PC-3 (cell line): Measurements from ENCODE around the gene TMEM87B. TPM values are rescaled to one million over a fixed set of nuclear protein-coding genes. Genes with fewer than 3 reads are reported as not detected.

ENCODE experiments used
- ATAC-seq: fragments of 200-7000 bp; cut with Tn5 transposase; 2 replicates; pipeline ENCODE4 v1.9.1; 2020; ENCODE audit warnings: mild to moderate bottlenecking, moderate library complexity
- BruUV-seq: library from RNA; stranded (reverse); fragments of 400-500 nt; replicated peaks from 2 replicates; lab custom pipeline; 2021; lab: Mats Ljungman, UMichigan
- CTCF ChIA-PET: fragments of 300-600 bp; sonication (Branson Sonifier 250); formaldehyde crosslinking; loops from one replicate; lab custom pipeline; 2022; ENCODE audit warnings: antibody characterized with exemption; lab: Charles Lee
- POLR2A ChIA-PET: fragments of 300-600 bp; sonication (Branson Sonifier 250); formaldehyde crosslinking; loops from one replicate; lab custom pipeline; 2022; ENCODE audit warnings: antibody characterized with exemption; ENCODE audit not compliant: unreplicated experiment; lab: Charles Lee
- DNase-seq: peaks from one replicate; pipeline ENCODE4 v3.0.0-alpha.2; 2015
- H2AFZ ChIP-seq: fragments of 300-600 bp; sonication (generic); 2 replicates; pipeline ENCODE4 v1.6.0; 2016; ENCODE audit warnings: antibody characterized with exemption, low read length
- H3F3A ChIP-seq: fragments of 300-600 bp; sonication (generic); one replicate; pipeline ENCODE4 v1.6.0; 2017; ENCODE audit warnings: antibody characterized with exemption, low read length, control low read depth, mild to moderate bottlenecking; ENCODE audit not compliant: unreplicated experiment
- H3K27ac ChIP-seq: fragments of 300-600 bp; sonication (generic); 2 replicates; pipeline ENCODE4 v1.5.1; 2016; ENCODE audit warnings: mild to moderate bottlenecking, low read length
- H3K27me3 ChIP-seq: fragments of 300-600 bp; sonication (generic); 2 replicates; pipeline ENCODE4 v1.6.1; 2016; ENCODE audit warnings: low read length, mixed read lengths
- H3K36me3 ChIP-seq: fragments of 300-600 bp; sonication (generic); 2 replicates; pipeline ENCODE4 v1.6.1; 2016; ENCODE audit warnings: low read depth, mixed run types, low read length, mixed read lengths
- H3K4me1 ChIP-seq: fragments of 300-600 bp; sonication (generic); 2 replicates; pipeline ENCODE4 v1.5.1; 2016; ENCODE audit warnings: low read length; ENCODE audit not compliant: insufficient read depth
- H3K4me2 ChIP-seq: fragments of 300-600 bp; sonication (generic); 2 replicates; pipeline ENCODE4 v1.6.0; 2016; ENCODE audit warnings: low read length
- H3K4me3 ChIP-seq: fragments of 300-600 bp; sonication (generic); 2 replicates; pipeline ENCODE4 v1.5.1; 2016; ENCODE audit warnings: mild to moderate bottlenecking, low read length, mixed read lengths
- H3K79me2 ChIP-seq: fragments of 300-600 bp; sonication (generic); 2 replicates; pipeline ENCODE4 v1.6.1; 2017; ENCODE audit warnings: low read length, mixed read lengths
- H3K9ac ChIP-seq: fragments of 300-600 bp; sonication (generic); 2 replicates; pipeline ENCODE4 v1.6.0; 2016; ENCODE audit warnings: mild to moderate bottlenecking, low read length
- H3K9me2 ChIP-seq: fragments of 300-600 bp; sonication (generic); replicated peaks from 2 replicates; pipeline ENCODE4 v1.6.1; 2016; ENCODE audit warnings: mixed run types, low read length, mixed read lengths
- H3K9me3 ChIP-seq: fragments of 300-600 bp; sonication (generic); 2 replicates; pipeline ENCODE4 v1.6.1; 2016; ENCODE audit warnings: low read length, mixed read lengths
- H4K20me1 ChIP-seq: fragments of 300-600 bp; sonication (generic); 2 replicates; pipeline ENCODE4 v1.6.1; 2016; ENCODE audit warnings: low read length, mixed read lengths
- EZH2 ChIP-seq: fragments of 300-600 bp; sonication (generic); IDR thresholded peaks from one replicate; pipeline ENCODE4 v1.6.1; 2017; ENCODE audit warnings: antibody characterized with exemption, mild to moderate bottlenecking, low read length; ENCODE audit not compliant: unreplicated experiment
- EZH2phosphoT487 ChIP-seq: fragments of 300-600 bp; sonication (generic); IDR thresholded peaks from 2 replicates; pipeline ENCODE4 v1.6.1; 2018; ENCODE audit warnings: mild to moderate bottlenecking, antibody characterized with exemption, low read length, borderline replicate concordance
- intact Hi-C: fragments of 100-400 bp; cut with micrococcal nuclease; formaldehyde crosslinking; loops from 2 replicates; pipeline ENCODE4 v1.9.0; 2023
- total RNA-seq: library from RNA; depleted of rRNA; stranded (reverse); fragments of >200 nt; gene quantifications from 2 replicates; pipeline ENCODE4 v1.2.3, GENCODE V29; 2014
- TF ChIP-seq, protein P1 (sequence below): fragments of 300-600 bp; sonication (generic); conservative IDR thresholded peaks from 2 replicates; pipeline ENCODE4 v1.5.1; 2017; ENCODE audit warnings: antibody characterized with exemption, low read depth, mild to moderate bottlenecking, low read length

Gene TMEM87B
- total RNA-seq, 1 experiment from 2014 or later, result 11.2 TPM

DNA sequence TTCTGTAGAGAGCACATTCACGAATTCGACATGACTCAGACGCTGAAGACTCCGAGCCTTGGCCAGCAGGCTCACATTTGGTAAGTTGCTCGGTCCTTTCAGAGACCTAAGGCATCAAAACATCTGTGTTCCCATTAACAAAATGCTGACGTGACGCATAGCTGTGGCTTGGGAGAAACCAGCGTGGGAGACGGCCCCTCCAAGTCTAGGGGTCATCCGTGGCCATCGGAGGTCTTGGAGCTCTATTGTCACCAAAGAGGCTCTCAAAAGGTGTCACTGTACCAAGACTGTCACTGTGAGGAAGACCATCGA lies 98.1 kb downstream of the TMEM87B start:
- BruUV-seq, result no TSS peak
- H3K9me3 ChIP-seq, result no peaks in the 10 kb centered on the region
- H3K9ac ChIP-seq, result no peak overlapping the region
- no peaks in the 10 kb centered on the region for H4K20me1 ChIP-seq
- POLR2A ChIA-PET, result no interaction called here
- no peaks in the 10 kb centered on the region for H3K27me3 ChIP-seq
- H3K4me1 ChIP-seq, result no peaks in the 10 kb centered on the region
- CTCF ChIA-PET, result no interaction called here
- no peak for ATAC-seq
- H3F3A ChIP-seq, result no peaks in the 10 kb centered on the region
- no peak overlapping the region for H3K27ac ChIP-seq
- no peaks in the 10 kb centered on the region for H3K79me2 ChIP-seq
- no peaks in the 10 kb centered on the region for H3K36me3 ChIP-seq
- no peak overlapping the region for H3K4me3 ChIP-seq
- intact Hi-C loops, result no loop called here
- H3K4me2 ChIP-seq, result no peak overlapping the region
- no peaks in the 10 kb centered on the region for H3K9me2 ChIP-seq
- no peak for TF ChIP-seq EZH2phosphoT487
- TF ChIP-seq, protein P1, sequence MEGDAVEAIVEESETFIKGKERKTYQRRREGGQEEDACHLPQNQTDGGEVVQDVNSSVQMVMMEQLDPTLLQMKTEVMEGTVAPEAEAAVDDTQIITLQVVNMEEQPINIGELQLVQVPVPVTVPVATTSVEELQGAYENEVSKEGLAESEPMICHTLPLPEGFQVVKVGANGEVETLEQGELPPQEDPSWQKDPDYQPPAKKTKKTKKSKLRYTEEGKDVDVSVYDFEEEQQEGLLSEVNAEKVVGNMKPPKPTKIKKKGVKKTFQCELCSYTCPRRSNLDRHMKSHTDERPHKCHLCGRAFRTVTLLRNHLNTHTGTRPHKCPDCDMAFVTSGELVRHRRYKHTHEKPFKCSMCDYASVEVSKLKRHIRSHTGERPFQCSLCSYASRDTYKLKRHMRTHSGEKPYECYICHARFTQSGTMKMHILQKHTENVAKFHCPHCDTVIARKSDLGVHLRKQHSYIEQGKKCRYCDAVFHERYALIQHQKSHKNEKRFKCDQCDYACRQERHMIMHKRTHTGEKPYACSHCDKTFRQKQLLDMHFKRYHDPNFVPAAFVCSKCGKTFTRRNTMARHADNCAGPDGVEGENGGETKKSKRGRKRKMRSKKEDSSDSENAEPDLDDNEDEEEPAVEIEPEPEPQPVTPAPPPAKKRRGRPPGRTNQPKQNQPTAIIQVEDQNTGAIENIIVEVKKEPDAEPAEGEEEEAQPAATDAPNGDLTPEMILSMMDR, result no peak
- no peak for TF ChIP-seq EZH2
- DNase-seq, result no peak
- H2AFZ ChIP-seq, result no peak overlapping the region

DNA sequence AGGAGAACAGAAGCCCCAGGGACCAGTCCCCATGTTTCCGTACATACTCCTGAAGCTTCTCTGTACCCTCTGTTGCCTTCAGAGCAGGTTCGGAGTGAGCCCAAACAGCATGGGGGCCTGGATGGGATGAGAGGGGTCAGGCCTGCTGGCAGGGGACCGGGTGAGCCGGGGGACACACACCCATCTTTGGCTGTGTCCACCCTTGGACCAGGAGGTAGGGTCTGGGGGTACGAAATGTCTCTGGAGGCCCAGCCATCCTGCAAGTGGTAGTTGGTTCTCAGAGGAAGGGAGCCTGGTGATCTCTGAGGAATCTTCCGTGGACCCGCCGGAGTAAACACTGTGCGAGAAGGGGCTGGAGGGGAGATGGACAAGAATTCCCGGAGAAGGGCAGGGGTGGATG lies 98.4 kb downstream of the TMEM87B start:
- Histone ChIP-seq H3K4me2 (no peak overlapping the region), H4K20me1 (no peaks in the 10 kb centered on the region), H3K4me3 (no peak overlapping the region), H3K36me3 (no peaks in the 10 kb centered on the region), H3K27me3 (no peaks in the 10 kb centered on the region), H3K27ac (no peak overlapping the region), H3K4me1 (no peaks in the 10 kb centered on the region), H3K79me2 (no peaks in the 10 kb centered on the region), H3K9me3 (no peaks in the 10 kb centered on the region), H3F3A (no peaks in the 10 kb centered on the region), H2AFZ (no peak overlapping the region), H3K9me2 (no peaks in the 10 kb centered on the region), H3K9ac (no peak overlapping the region)
- POLR2A ChIA-PET, result no interaction called here
- BruUV-seq, result no TSS peak
- CTCF ChIA-PET, result no interaction called here
- ATAC-seq (no peak), DNase-seq (no peak)
- TF ChIP-seq EZH2phosphoT487 (no peak), EZH2 (no peak)
- TF ChIP-seq, protein P1, result no peak
- intact Hi-C loops, result no loop called here

DNA sequence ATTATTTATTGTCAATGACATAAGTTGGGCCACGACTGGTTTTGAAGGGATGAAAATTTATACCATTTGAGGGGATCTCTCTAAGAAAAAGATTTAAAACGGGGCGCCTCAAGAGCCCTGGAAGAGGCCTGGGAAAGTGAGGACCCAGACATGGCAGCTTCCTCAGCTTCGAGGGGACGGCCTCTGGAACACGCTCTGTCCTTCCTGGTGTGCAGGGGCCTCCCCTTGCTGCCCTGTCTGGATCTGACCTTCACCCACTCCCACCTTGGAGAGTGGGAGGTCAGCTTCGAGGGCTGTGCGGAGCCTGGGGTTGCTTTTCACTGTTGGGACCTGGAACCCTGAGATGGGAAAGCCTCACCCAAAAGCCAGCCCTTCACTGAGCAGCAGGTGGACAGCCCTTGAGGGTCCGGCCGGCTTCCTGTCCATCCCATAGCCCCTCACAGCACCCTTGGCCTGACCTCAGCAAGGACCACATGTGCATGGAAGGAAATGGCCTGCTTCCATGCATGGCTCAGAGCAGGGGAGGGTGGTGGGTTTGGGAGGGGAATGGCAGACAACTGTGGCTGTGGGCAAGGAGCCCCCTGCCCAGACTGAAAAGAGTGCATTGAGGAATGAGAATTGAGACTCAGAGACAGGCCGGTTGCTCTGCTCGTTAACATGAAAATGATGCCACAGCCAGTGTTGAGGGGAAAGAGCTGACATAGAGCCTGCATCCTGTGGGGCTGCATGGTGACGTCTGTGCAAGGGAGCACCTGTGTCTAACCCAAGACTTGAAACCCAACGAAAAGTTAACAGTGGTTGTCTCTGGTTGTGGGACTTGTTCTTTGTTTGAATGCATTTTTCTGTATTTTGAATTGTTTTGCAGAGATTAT lies 99.4 kb downstream of the TMEM87B start:
- ATAC-seq (no peak), DNase-seq (no peak)
- no peaks in the 10 kb centered on the region for H3F3A ChIP-seq
- no peak overlapping the region for H3K9ac ChIP-seq
- H4K20me1 ChIP-seq, result no peaks in the 10 kb centered on the region
- H3K4me1 ChIP-seq, result no peaks in the 10 kb centered on the region
- no peak overlapping the region for H2AFZ ChIP-seq
- BruUV-seq, result no TSS peak
- H3K79me2 ChIP-seq, result no peaks in the 10 kb centered on the region
- H3K4me3 ChIP-seq, result no peak overlapping the region
- no peaks in the 10 kb centered on the region for H3K9me2 ChIP-seq
- H3K27ac ChIP-seq, result no peak overlapping the region
- CTCF ChIA-PET, result no interaction called here
- H3K36me3 ChIP-seq, result no peaks in the 10 kb centered on the region
- POLR2A ChIA-PET, result no interaction called here
- H3K4me2 ChIP-seq, result no peak overlapping the region
- H3K9me3 ChIP-seq, result no peaks in the 10 kb centered on the region
- no peak for TF ChIP-seq EZH2phosphoT487
- H3K27me3 ChIP-seq, result no peaks in the 10 kb centered on the region
- intact Hi-C loops, result no loop called here
